IMR-90 (cell line): ENCODE data around the gene LIMCH1. TPM values are rescaled to one million over a fixed set of nuclear protein-coding genes. Genes with fewer than 3 reads are reported as not detected.

ENCODE experiments used
- ATAC-seq: fragments of 200-7000 bp; cut with Tn5 transposase; 2 replicates; pipeline ENCODE4 v1.9.1; 2020; ENCODE audit warnings: low read depth, mild to moderate bottlenecking, moderate library complexity
- BruUV-seq: library from RNA; stranded (reverse); fragments of 400-500 nt; replicated peaks from 2 replicates; lab custom pipeline; 2021; lab: Mats Ljungman, UMichigan
- CTCF ChIA-PET: fragments of 300-600 bp; formaldehyde crosslinking; extraction: SDS; loops from one replicate; lab custom pipeline; 2021; ENCODE audit warnings: antibody characterized with exemption; lab: Yijun Ruan, JAX
- POLR2A ChIA-PET: fragments of 300-600 bp; sonication (Branson Sonifier 250); formaldehyde crosslinking; loops from one replicate; lab custom pipeline; 2022; ENCODE audit warnings: antibody characterized with exemption; ENCODE audit not compliant: unreplicated experiment; lab: Charles Lee
- DNase-seq: peaks from one replicate; pipeline ENCODE4 v3.0.0; 2013
- H2AFZ ChIP-seq: replicated peaks from 2 replicates; pipeline ENCODE3; 2013; ENCODE audit warnings: low read length, mild to moderate bottlenecking; ENCODE audit not compliant: poor library complexity
- H2AK5ac ChIP-seq: 2 replicates; pipeline ENCODE4 v1.6.1; 2013; ENCODE audit warnings: low read depth, low read length, inconsistent platforms
- H2AK9ac ChIP-seq: replicated peaks from 2 replicates; pipeline ENCODE3; 2013; ENCODE audit warnings: mild to moderate bottlenecking, low read depth, low read length, moderate library complexity; ENCODE audit not compliant: poor library complexity
- H2BK120ac ChIP-seq: 2 replicates; pipeline ENCODE4 v1.6.1; 2013; ENCODE audit warnings: low read depth, low read length, inconsistent platforms
- H2BK15ac ChIP-seq: 3 replicates; pipeline ENCODE4 v1.6.1; 2013; ENCODE audit warnings: low read depth, low read length, inconsistent platforms
- H2BK20ac ChIP-seq: 2 replicates; pipeline ENCODE4 v1.6.1; 2013; ENCODE audit warnings: low read depth, mild to moderate bottlenecking, inconsistent platforms, low read length, moderate library complexity
- H2BK5ac ChIP-seq: 2 replicates; pipeline ENCODE4 v1.6.1; 2013; ENCODE audit warnings: mild to moderate bottlenecking, low read depth, low read length, inconsistent platforms; ENCODE audit not compliant: poor library complexity, severe bottlenecking
- H3K14ac ChIP-seq: replicated peaks from 2 replicates; pipeline ENCODE4 v1.6.1; 2013; ENCODE audit warnings: low read depth, low read length, inconsistent platforms
- H3K18ac ChIP-seq: 2 replicates; pipeline ENCODE4 v1.6.1; 2013; ENCODE audit warnings: low read depth, low read length, control low read depth
- H3K23ac ChIP-seq: 2 replicates; pipeline ENCODE4 v1.6.1; 2013; ENCODE audit warnings: low read depth, low read length, inconsistent platforms
- H3K27ac ChIP-seq: 2 replicates; pipeline ENCODE4 v1.5.1; 2013; ENCODE audit warnings: mild to moderate bottlenecking, control low read depth, low read length; ENCODE audit not compliant: insufficient read depth
- H3K27me3 ChIP-seq: 2 replicates; pipeline ENCODE4 v1.6.1; 2013; ENCODE audit warnings: low read length; ENCODE audit not compliant: control insufficient read depth, insufficient read depth
- H3K36me3 ChIP-seq: 2 replicates; pipeline ENCODE4 v1.6.1; 2013; ENCODE audit warnings: low read length, mixed read lengths; ENCODE audit not compliant: control insufficient read depth, insufficient read depth
- H3K4ac ChIP-seq: 2 replicates; pipeline ENCODE4 v1.6.1; 2013; ENCODE audit warnings: low read depth, low read length, inconsistent platforms
- H3K4me1 ChIP-seq: 2 replicates; pipeline ENCODE4 v1.6.1; 2013; ENCODE audit warnings: low read length, mixed read lengths; ENCODE audit not compliant: control insufficient read depth, insufficient read depth
- H3K4me2 ChIP-seq: 2 replicates; pipeline ENCODE4 v1.6.1; 2013; ENCODE audit warnings: low read depth, mild to moderate bottlenecking, control low read depth, low read length, moderate library complexity
- H3K4me3 ChIP-seq: 2 replicates; pipeline ENCODE4 v1.5.1; 2013; ENCODE audit warnings: low read depth, mild to moderate bottlenecking, control low read depth, low read length, moderate library complexity; ENCODE audit not compliant: insufficient read depth
- H3K56ac ChIP-seq: 2 replicates; pipeline ENCODE4 v1.6.1; 2013; ENCODE audit warnings: low read length, inconsistent platforms; ENCODE audit not compliant: insufficient read depth; ENCODE audit errors: extremely low read depth
- H3K79me1 ChIP-seq, 2 experiments: 2 replicates each; pipeline ENCODE4 v1.6.1; 2013; ENCODE audit warnings: low read length in 2 of 2, inconsistent platforms in 1 of 2, low read depth in 1 of 2
- H3K9ac ChIP-seq: 2 replicates; pipeline ENCODE4 v1.6.1; 2013; ENCODE audit warnings: low read depth, low read length, control low read depth
- H3K9me1 ChIP-seq: 2 replicates; pipeline ENCODE4 v1.6.1; 2013; ENCODE audit warnings: low read length, inconsistent platforms; ENCODE audit not compliant: insufficient read depth
- H3K9me3 ChIP-seq: 2 replicates; pipeline ENCODE4 v1.6.1; 2013; ENCODE audit warnings: low read length; ENCODE audit not compliant: control insufficient read depth, insufficient read depth
- H4K20me1 ChIP-seq: 2 replicates; pipeline ENCODE4 v1.6.1; 2013; ENCODE audit warnings: low read length, inconsistent platforms; ENCODE audit not compliant: insufficient read depth
- H4K5ac ChIP-seq: 2 replicates; pipeline ENCODE4 v1.6.1; 2013; ENCODE audit warnings: mild to moderate bottlenecking, low read depth, low read length, control low read depth
- H4K8ac ChIP-seq, 2 experiments: 2 replicates each; pipeline ENCODE4 v1.6.1; 2013; ENCODE audit warnings: low read depth in 2 of 2, low read length in 2 of 2, control low read depth in 1 of 2, inconsistent platforms in 1 of 2
- H4K91ac ChIP-seq: 2 replicates; pipeline ENCODE4 v1.6.1; 2013; ENCODE audit warnings: low read depth, low read length, inconsistent platforms; ENCODE audit not compliant: insufficient read depth
- BHLHE40 ChIP-seq: fragments of 150-350 bp; IDR thresholded peaks from 2 replicates; pipeline ENCODE4 v1.6.1; 2016; ENCODE audit warnings: mild to moderate bottlenecking, low read depth, low read length
- CEBPB ChIP-seq: IDR thresholded peaks from 2 replicates; pipeline ENCODE4 v1.6.1; 2012; ENCODE audit warnings: low read depth, low read length, improper control_type of control experiment
- CHD1 ChIP-seq: IDR thresholded peaks from 2 replicates; pipeline ENCODE4 v1.6.1; 2012; ENCODE audit warnings: low read depth, low read length, improper control_type of control experiment
- FOS ChIP-seq: fragments of 150-350 bp; IDR thresholded peaks from 2 replicates; pipeline ENCODE4 v1.6.1; 2016; ENCODE audit warnings: low read depth, low read length
- MAFK ChIP-seq: IDR thresholded peaks from 2 replicates; pipeline ENCODE4 v1.6.1; 2012; ENCODE audit warnings: low read depth, low read length, improper control_type of control experiment
- MAZ ChIP-seq: IDR thresholded peaks from 2 replicates; pipeline ENCODE4 v1.6.1; 2012; ENCODE audit warnings: low read depth, mild to moderate bottlenecking, low read length, improper control_type of control experiment, moderate library complexity, borderline replicate concordance
- MXI1 ChIP-seq: IDR thresholded peaks from 2 replicates; pipeline ENCODE4 v1.6.1; 2012; ENCODE audit warnings: low read depth, mild to moderate bottlenecking, low read length, moderate library complexity, borderline replicate concordance
- NFE2L2 ChIP-seq: fragments of 150-350 bp; IDR thresholded peaks from 2 replicates; pipeline ENCODE4 v1.6.1; 2016; ENCODE audit warnings: low read depth, mild to moderate bottlenecking, low read length
- POLR2A ChIP-seq: IDR thresholded peaks from 2 replicates; pipeline ENCODE4 v1.6.1; 2012; ENCODE audit warnings: mild to moderate bottlenecking, low read depth, low read length
- RAD21 ChIP-seq: IDR thresholded peaks from 2 replicates; pipeline ENCODE4 v1.6.1; 2012; ENCODE audit warnings: low read length, improper control_type of control experiment
- RCOR1 ChIP-seq: IDR thresholded peaks from 2 replicates; pipeline ENCODE4 v1.6.1; 2012; ENCODE audit warnings: mild to moderate bottlenecking, low read length, improper control_type of control experiment; ENCODE audit not compliant: insufficient replicate concordance
- RFX5 ChIP-seq: IDR thresholded peaks from 2 replicates; pipeline ENCODE4 v1.8.0; 2012; ENCODE audit warnings: low read depth, mild to moderate bottlenecking, low read length, moderate library complexity
- SMC3 ChIP-seq: fragments of 150-350 bp; IDR thresholded peaks from 2 replicates; pipeline ENCODE4 v1.6.1; 2016; ENCODE audit warnings: low read depth, mild to moderate bottlenecking, antibody characterized with exemption, low read length, moderate library complexity
- WGBS, 2 experiments: methylation state at CpG; one replicate each; pipeline versions ENCODE4 v1.1.5 to v1.1.7; 2013; ENCODE audit warnings: missing lambda C conversion rate in 2 of 2; ENCODE audit not compliant: insufficient read length in 1 of 2; ENCODE audit errors: extremely low coverage in 2 of 2; 5-methylcytosine and 5-hydroxymethylcytosine counted together
- dilution Hi-C: fragments of 300-500 bp; cut with HindIII; formaldehyde crosslinking; loops from one replicate; pipeline ENCODE4 v1.14.3; 2018; ENCODE audit warnings: low sequenced_read_pairs; ENCODE audit not compliant: unreplicated experiment
- in situ Hi-C: fragments of 300-500 bp; cut with MboI; formaldehyde crosslinking; loops from 3 replicates; pipeline ENCODE4 v1.14.3; 2019; ENCODE audit warnings: low sequenced_read_pairs, inconsistent platforms, mixed read lengths
- intact Hi-C: fragments of 100-400 bp; cut with micrococcal nuclease; formaldehyde crosslinking; loops from 2 replicates; pipeline ENCODE4 v1.10.0; 2022
- polyA plus RNA-seq, 3 experiments: library from polyadenylated mRNA; depleted of rRNA; stranded (reverse); fragments of >200 nt; gene quantifications; 2 replicates each; pipeline ENCODE4 v1.2.3, GENCODE V29; 2012; ENCODE audit warnings: low replicate concordance in 1 of 3
- total RNA-seq: library from RNA; depleted of rRNA; stranded (reverse); fragments of >200 nt; gene quantifications from 2 replicates; pipeline ENCODE4 v1.2.3, GENCODE V29; 2012
- TF ChIP-seq, protein P1 (sequence below): fragments of 150-350 bp; IDR thresholded peaks from 2 replicates; pipeline ENCODE4 v1.6.1; 2017; ENCODE audit warnings: mild to moderate bottlenecking, antibody characterized with exemption, low read length, low read depth
- TF ChIP-seq, protein P2 (sequence below): conservative IDR thresholded peaks from 2 replicates; pipeline ENCODE4 v1.5.1; 2012; ENCODE audit warnings: mild to moderate bottlenecking, low read depth, low read length, improper control_type of control experiment
- TF ChIP-seq, protein P3 (sequence below): fragments of 150-350 bp; IDR thresholded peaks from 2 replicates; pipeline ENCODE4 v1.6.1; 2016; ENCODE audit warnings: low read depth, mild to moderate bottlenecking, low read length, moderate library complexity, borderline replicate concordance

Gene LIMCH1
- total and polyA plus RNA-seq, 2 of the 4 experiments (the other 2 are of a cell fraction): 0.89 to 2.9 TPM

DNA sequence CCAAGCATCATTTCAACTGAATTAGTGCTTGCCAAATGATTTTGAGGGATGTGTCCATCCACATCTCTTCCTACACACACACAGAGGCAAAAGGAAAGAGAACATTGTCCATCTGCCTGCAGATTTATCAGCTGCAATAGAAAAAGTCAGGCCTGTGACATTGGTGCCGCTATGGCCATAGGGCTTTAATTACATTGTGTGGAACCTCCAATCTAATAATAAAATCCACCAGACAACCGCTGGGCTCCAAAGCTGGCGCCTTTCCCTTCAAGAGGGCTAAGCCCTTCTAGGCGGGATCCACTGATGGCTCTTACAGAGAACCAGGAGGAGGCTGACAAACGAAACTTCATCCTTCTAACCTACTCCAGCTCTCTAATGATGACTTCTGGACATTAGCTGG is 150.0 kb downstream of the LIMCH1 start:
- no peak for ATAC-seq
- H3K18ac ChIP-seq: no peak overlapping the region
- POLR2A ChIA-PET: no interaction called here

More for the DNA sequence above, 150.0 kb downstream of the LIMCH1 start:
- DNase-seq: no peak
- Histone ChIP-seq H3K4ac (no peak overlapping the region), H3K36me3 (no peaks in the 10 kb centered on the region; the same call in 1 of the 2 replicates), H2AK9ac (no peak overlapping the region), H3K79me1 (no peaks in the 10 kb centered on the region), H3K4me3 (no peak overlapping the region), H3K9me3 (no peaks in the 10 kb centered on the region), H3K4me2 (no peak overlapping the region), H4K5ac (no peak overlapping the region), H2BK20ac (no peak overlapping the region), H2BK120ac (no peak overlapping the region), H3K23ac (no peak overlapping the region), H3K14ac (no peak overlapping the region), H3K27me3 (peaks cover 4% of the 10 kb centered on the region), H3K9me1 (no peaks in the 10 kb centered on the region), H2BK15ac (no peak overlapping the region), H4K20me1 (no peaks in the 10 kb centered on the region), H4K91ac (no peak overlapping the region), H3K4me1 (no peaks in the 10 kb centered on the region), H2BK5ac (no peak overlapping the region), H2AK5ac (no peak overlapping the region), H2AFZ (no peak overlapping the region), H4K8ac (no peak overlapping the region), H3K56ac (no peak overlapping the region), H3K9ac (no peak overlapping the region), H3K27ac (no peak overlapping the region)
- intact Hi-C loops: no loop called here
- dilution Hi-C loops: no loop called here
- no TSS peak for BruUV-seq
- no peak for TF ChIP-seq BHLHE40
- TF ChIP-seq FOS: no peak
- no peak for TF ChIP-seq NFE2L2
- no peak for TF ChIP-seq POLR2A
- no peak for TF ChIP-seq CEBPB
- TF ChIP-seq MXI1: no peak
- no peak for TF ChIP-seq RCOR1
- TF ChIP-seq MAFK: no peak
- no peak for TF ChIP-seq CHD1
- TF ChIP-seq, protein P1, sequence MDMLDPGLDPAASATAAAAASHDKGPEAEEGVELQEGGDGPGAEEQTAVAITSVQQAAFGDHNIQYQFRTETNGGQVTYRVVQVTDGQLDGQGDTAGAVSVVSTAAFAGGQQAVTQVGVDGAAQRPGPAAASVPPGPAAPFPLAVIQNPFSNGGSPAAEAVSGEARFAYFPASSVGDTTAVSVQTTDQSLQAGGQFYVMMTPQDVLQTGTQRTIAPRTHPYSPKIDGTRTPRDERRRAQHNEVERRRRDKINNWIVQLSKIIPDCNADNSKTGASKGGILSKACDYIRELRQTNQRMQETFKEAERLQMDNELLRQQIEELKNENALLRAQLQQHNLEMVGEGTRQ: no peak
- no peak for TF ChIP-seq RAD21
- TF ChIP-seq, protein P2, sequence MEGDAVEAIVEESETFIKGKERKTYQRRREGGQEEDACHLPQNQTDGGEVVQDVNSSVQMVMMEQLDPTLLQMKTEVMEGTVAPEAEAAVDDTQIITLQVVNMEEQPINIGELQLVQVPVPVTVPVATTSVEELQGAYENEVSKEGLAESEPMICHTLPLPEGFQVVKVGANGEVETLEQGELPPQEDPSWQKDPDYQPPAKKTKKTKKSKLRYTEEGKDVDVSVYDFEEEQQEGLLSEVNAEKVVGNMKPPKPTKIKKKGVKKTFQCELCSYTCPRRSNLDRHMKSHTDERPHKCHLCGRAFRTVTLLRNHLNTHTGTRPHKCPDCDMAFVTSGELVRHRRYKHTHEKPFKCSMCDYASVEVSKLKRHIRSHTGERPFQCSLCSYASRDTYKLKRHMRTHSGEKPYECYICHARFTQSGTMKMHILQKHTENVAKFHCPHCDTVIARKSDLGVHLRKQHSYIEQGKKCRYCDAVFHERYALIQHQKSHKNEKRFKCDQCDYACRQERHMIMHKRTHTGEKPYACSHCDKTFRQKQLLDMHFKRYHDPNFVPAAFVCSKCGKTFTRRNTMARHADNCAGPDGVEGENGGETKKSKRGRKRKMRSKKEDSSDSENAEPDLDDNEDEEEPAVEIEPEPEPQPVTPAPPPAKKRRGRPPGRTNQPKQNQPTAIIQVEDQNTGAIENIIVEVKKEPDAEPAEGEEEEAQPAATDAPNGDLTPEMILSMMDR: no peak
- TF ChIP-seq, protein P3, sequence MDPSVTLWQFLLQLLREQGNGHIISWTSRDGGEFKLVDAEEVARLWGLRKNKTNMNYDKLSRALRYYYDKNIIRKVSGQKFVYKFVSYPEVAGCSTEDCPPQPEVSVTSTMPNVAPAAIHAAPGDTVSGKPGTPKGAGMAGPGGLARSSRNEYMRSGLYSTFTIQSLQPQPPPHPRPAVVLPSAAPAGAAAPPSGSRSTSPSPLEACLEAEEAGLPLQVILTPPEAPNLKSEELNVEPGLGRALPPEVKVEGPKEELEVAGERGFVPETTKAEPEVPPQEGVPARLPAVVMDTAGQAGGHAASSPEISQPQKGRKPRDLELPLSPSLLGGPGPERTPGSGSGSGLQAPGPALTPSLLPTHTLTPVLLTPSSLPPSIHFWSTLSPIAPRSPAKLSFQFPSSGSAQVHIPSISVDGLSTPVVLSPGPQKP: no peak
- TF ChIP-seq RFX5: no peak
- TF ChIP-seq MAZ: no peak
- TF ChIP-seq SMC3: no peak
- CTCF ChIA-PET: no interaction called here
- in situ Hi-C loops: no loop called here
- WGBS, 2 experiments: no CpG with 5 or more reads among the region's 5 CpGs
